HepG2 (cell line): ENCODE data around the gene DHRS4L2. TPM values are rescaled to one million over a fixed set of nuclear protein-coding genes. Genes with fewer than 3 reads are reported as not detected.

Experiments
- AHDC1 ChIP-seq: sonication (generic); formaldehyde crosslinking; IDR thresholded peaks from 2 replicates; pipeline ENCODE4 v1.5.1; 2020; ENCODE audit warnings: mild to moderate bottlenecking, missing genetic modification reagents, borderline replicate concordance
- CCDC6 ChIP-seq: sonication (generic); formaldehyde crosslinking; IDR thresholded peaks from 2 replicates; pipeline ENCODE4 v1.8.1; 2022; ENCODE audit warnings: mild to moderate bottlenecking, missing genetic modification reagents, moderate library complexity
- GPBP1L1 ChIP-seq: sonication (generic); formaldehyde crosslinking; IDR thresholded peaks from 2 replicates; pipeline ENCODE4 v1.5.0; 2020; ENCODE audit warnings: mild to moderate bottlenecking, missing genetic modification reagents
- HHEX ChIP-seq: IDR thresholded peaks from 2 replicates; pipeline ENCODE4 v1.6.1; 2016; ENCODE audit warnings: control low read depth
- MAFG ChIP-seq: sonication (generic); formaldehyde crosslinking; IDR thresholded peaks from 2 replicates; pipeline ENCODE4 v1.5.1; 2020; ENCODE audit warnings: mild to moderate bottlenecking, missing genetic modification reagents
- MTA3 ChIP-seq: sonication (generic); formaldehyde crosslinking; IDR thresholded peaks from 2 replicates; pipeline ENCODE4 v1.4.0; 2020; ENCODE audit warnings: missing genetic modification reagents
- MTERF4 ChIP-seq: sonication (generic); formaldehyde crosslinking; IDR thresholded peaks from 2 replicates; pipeline ENCODE4 v1.8.0; 2023; ENCODE audit warnings: mild to moderate bottlenecking, missing genetic modification reagents
- NFE2L1 ChIP-seq: sonication (generic); formaldehyde crosslinking; IDR thresholded peaks from 2 replicates; pipeline ENCODE4 v1.4.0; 2020; ENCODE audit warnings: missing genetic modification reagents, mild to moderate bottlenecking, borderline replicate concordance
- PHF20 ChIP-seq: sonication (generic); formaldehyde crosslinking; IDR thresholded peaks from 2 replicates; pipeline ENCODE4 v1.5.0; 2020; ENCODE audit warnings: mild to moderate bottlenecking, missing genetic modification reagents
- ZHX2 ChIP-seq, 2 experiments: sonication (generic) in 1 of 2; formaldehyde crosslinking in 1 of 2; IDR thresholded peaks; 2 replicates each; pipeline versions ENCODE4 v1.6.1 to v1.9.0; 2014 to 2022; ENCODE audit warnings: antibody characterized with exemption in 1 of 2, borderline replicate concordance in 1 of 2, inconsistent platforms in 1 of 2, low read depth in 1 of 2, missing genetic modification reagents in 1 of 2
- ZNF550 ChIP-seq: sonication (generic); formaldehyde crosslinking; IDR thresholded peaks from 2 replicates; pipeline ENCODE4 v1.4.0; 2020; ENCODE audit warnings: mild to moderate bottlenecking, missing genetic modification reagents, borderline replicate concordance
- ZNF562 ChIP-seq: sonication (generic); formaldehyde crosslinking; IDR thresholded peaks from 2 replicates; pipeline ENCODE4 v1.8.0; 2022; ENCODE audit warnings: missing genetic modification reagents, borderline replicate concordance
- ZNF878 ChIP-seq: sonication (generic); formaldehyde crosslinking; IDR thresholded peaks from 2 replicates; pipeline ENCODE4 v1.8.1; 2023; ENCODE audit warnings: mild to moderate bottlenecking, missing genetic modification reagents, moderate library complexity
- polyA plus RNA-seq, 8 experiments: library from polyadenylated mRNA; depleted of rRNA in 3 of 8; stranded (reverse) in 7 of 8; unstranded in 1 of 8; fragments of >200 nt; fragmentation: Illumina TruSeq in 4 of 8; extraction: Trizol in 4 of 8; gene quantifications; 2 replicates each; pipeline versions ENCODE4 v1.2.1 to v1.2.3, GENCODE V29; 2011 to 2016; ENCODE audit warnings: low read depth in 4 of 8, missing spikeins in 1 of 8, mixed read lengths in 1 of 8; ENCODE audit not compliant: insufficient read depth in 1 of 8
- total RNA-seq, 5 experiments: library from RNA; depleted of rRNA; stranded (reverse); fragments of >200 nt; fragmentation: Illumina TruSeq; extraction: Trizol; gene quantifications; 2 replicates each; pipeline ENCODE4 v1.2.3, GENCODE V29; 2016; ENCODE audit warnings: low read depth in 1 of 5

Gene DHRS4L2
- total and polyA plus RNA-seq, 2 of the 13 experiments (the other 11 are each of a cell fraction or from before 2014, with no cell fraction given) = 24.7 to 38.2 TPM

- TF ChIP-seq ZHX2 (IDR thresholded peaks at IDR 0.05; ENCODE audit: low read depth) (no peak), ZHX2 (CRISPR knock-in tag; IDR thresholded peaks at IDR 0.05; ENCODE audit: borderline replicate concordance) (no peak), AHDC1 (CRISPR knock-in tag) (no peak), ZNF878 (CRISPR knock-in tag) (no peak), GPBP1L1 (CRISPR knock-in tag) (no peak), HHEX (CRISPR knock-in tag) (no peak), NFE2L1 (CRISPR knock-in tag) (no peak), CCDC6 (CRISPR knock-in tag) (no peak), PHF20 (CRISPR knock-in tag) (no peak), MTA3 (CRISPR knock-in tag) (no peak), ZNF550 (CRISPR knock-in tag) (no peak), ZNF562 (CRISPR knock-in tag) (no peak), MTERF4 (no peak), MAFG (CRISPR knock-in tag) (no peak)
These were observed 49.0 kb upstream of the DHRS4L2 start (continued) for GRCh38 chr14:23939607-23940326.
